Transverse colon (tissue), 4 donors: ENCODE data around the gene NDUFS6. TPM values are rescaled to one million over a fixed set of nuclear protein-coding genes. Genes with fewer than 3 reads are reported as not detected.

Experiments used
- DNase-seq: peaks from one replicate; pipeline ENCODE4 v3.0.0-alpha.2; 2019
- H3K27ac ChIP-seq, 4 donors: fragments of 200-600 bp; sonication (generic); 2 replicates each; pipeline ENCODE4 v1.5.1; 2016 to 2018; ENCODE audit warnings: inconsistent platforms in 4 of 4
- H3K27me3 ChIP-seq: fragments of 200-600 bp; sonication (generic); 2 replicates; pipeline ENCODE4 v1.5.1; 2017; ENCODE audit warnings: inconsistent platforms
- H3K36me3 ChIP-seq, 4 donors: fragments of 200-600 bp; sonication (generic); 2 replicates each; pipeline ENCODE4 v1.5.1; 2017 to 2019; ENCODE audit warnings: inconsistent platforms in 4 of 4
- H3K4me1 ChIP-seq, 4 donors: fragments of 200-600 bp; sonication (generic); 2 replicates each; pipeline ENCODE4 v1.5.1; 2017 to 2020; ENCODE audit warnings: inconsistent platforms in 4 of 4
- H3K4me3 ChIP-seq, 4 donors: fragments of 200-600 bp; sonication (generic); 1 replicate in 1 of 4; 2 replicates in 3 of 4; pipeline versions ENCODE4 v1.5.1 to v1.6.1; 2017 to 2019; ENCODE audit warnings: inconsistent platforms in 4 of 4
- H3K9me3 ChIP-seq, 2 donors: fragments of 200-600 bp; sonication (generic); 2 replicates each; pipeline ENCODE4 v1.5.1; 2017 to 2019; ENCODE audit warnings: inconsistent platforms in 2 of 2
- CTCF ChIP-seq, 5 experiments: fragments of 200-600 bp in 3 of 5; fragments of 450-650 bp in 2 of 5; sonication (generic) in 3 of 5; IDR thresholded peaks; 1 replicate in 2 of 5; 2 replicates in 3 of 5; pipeline ENCODE4 v1.5.1; 2016 to 2017; ENCODE audit warnings: antibody characterized with exemption in 5 of 5, inconsistent platforms in 3 of 5, mild to moderate bottlenecking in 2 of 5, moderate library complexity in 1 of 5
- EP300 ChIP-seq: sonication (generic); formaldehyde crosslinking; IDR thresholded peaks from one replicate; pipeline ENCODE4 v1.6.1; 2017; ENCODE audit warnings: antibody characterized with exemption, low read depth
- POLR2A ChIP-seq: fragments of 450-650 bp; IDR thresholded peaks from one replicate; pipeline ENCODE4 v1.6.1; 2016; ENCODE audit warnings: antibody characterized with exemption, mild to moderate bottlenecking, moderate library complexity
- POLR2AphosphoS5 ChIP-seq, 3 donors: sonication (generic); formaldehyde crosslinking; IDR thresholded peaks; one replicate each; pipeline ENCODE4 v1.6.1; 2016; ENCODE audit warnings: antibody characterized with exemption in 3 of 3
- WGBS, 2 donors: methylation state at CpG; one replicate each; pipeline ENCODE4 v1.1.5; 2018; ENCODE audit warnings: low coverage in 1 of 2; 5-methylcytosine and 5-hydroxymethylcytosine counted together
- in situ Hi-C, 4 donors: fragments of 200-750 bp; cut with MboI; loops; one replicate each; pipeline versions ENCODE4 v1.15.0 to v1.15.1; 2017; ENCODE audit warnings: low sequenced_read_pairs in 3 of 4, low pct_ligation_motif_present in 1 of 4, low pct_unique_long_range_greater_than_20kb in 1 of 4
- intact Hi-C: fragments of 100-400 bp; cut with DNase I; formaldehyde crosslinking; loops from one replicate; pipeline ENCODE4 v1.15.1; 2023; ENCODE audit warnings: low total_unique reads
- total RNA-seq, 4 donors: library from RNA; depleted of rRNA; stranded (reverse); fragments of >200 nt; gene quantifications; one replicate each; pipeline ENCODE4 v1.1.0, GENCODE V29; 2016

Gene NDUFS6
- total RNA-seq, 4 donors from 2014 or later = 36.4 to 133 (median 66.4) TPM

GRCh38 chr5:1777281-1778137 lies 23.7 kb upstream of the NDUFS6 start:
- Histone ChIP-seq H3K36me3 (no peaks in the 10 kb centered on the region), H3K27me3 (no peaks in the 10 kb centered on the region), H3K4me1 (no peaks in the 10 kb centered on the region), H3K27ac (no peak overlapping the region), H3K9me3 (no peaks in the 10 kb centered on the region), H3K4me3 (no peak overlapping the region)
- 82 to 87% methylated on average over 3 to 30 of the region's 31 CpGs for WGBS, 2 donors
- intact Hi-C loops = no loop called here
- DNase-seq = no peak
- TF ChIP-seq POLR2A = no peak
- TF ChIP-seq POLR2AphosphoS5 (IDR thresholded peaks at IDR 0.05) = no peak
- no peak for TF ChIP-seq CTCF (IDR thresholded peaks at IDR 0.05)
- no peak for TF ChIP-seq EP300
- in situ Hi-C loops = no loop called here

GRCh38 chr5:1778138-1779020 lies 22.8 kb upstream of the NDUFS6 start:
- H3K36me3 ChIP-seq = no peaks in the 10 kb centered on the region
- in situ Hi-C loops = no loop called here
- WGBS, 2 donors = 74 to 76% methylated on average over 12 to 16 of the region's 19 CpGs

GRCh38 chr5:1779021-1779680 lies 22.1 kb upstream of the NDUFS6 start:
- Histone ChIP-seq H3K27ac (no peak overlapping the region), H3K27me3 (no peaks in the 10 kb centered on the region), H3K36me3 (no peaks in the 10 kb centered on the region), H3K4me3 (no peak overlapping the region), H3K9me3 (no peaks in the 10 kb centered on the region), H3K4me1 (no peaks in the 10 kb centered on the region)
- no peak for DNase-seq
- in situ Hi-C loops = no loop called here
- intact Hi-C loops = no loop called here
- TF ChIP-seq POLR2A (no peak), POLR2AphosphoS5 (IDR thresholded peaks at IDR 0.05) (no peak), CTCF (IDR thresholded peaks at IDR 0.05) (no peak), EP300 (no peak)
- WGBS, 2 donors = 71 to 83% methylated on average over 7 to 23 of the region's 32 CpGs

More at GRCh38 chr5:1778138-1779020, 22.8 kb upstream of the NDUFS6 start:
- Histone ChIP-seq H3K4me3 (no peak overlapping the region), H3K9me3 (no peaks in the 10 kb centered on the region), H3K27me3 (no peaks in the 10 kb centered on the region), H3K4me1 (no peaks in the 10 kb centered on the region), H3K27ac (no peak overlapping the region)
- intact Hi-C loops = no loop called here
- no peak for TF ChIP-seq EP300
- TF ChIP-seq POLR2AphosphoS5 (IDR thresholded peaks at IDR 0.05) = no peak
- TF ChIP-seq CTCF (IDR thresholded peaks at IDR 0.05) = no peak
- no peak for TF ChIP-seq POLR2A
- no peak for DNase-seq
